Sciatic nerve (tissue), 1 donor: ENCODE measurements around the gene GPR27. TPM values are rescaled to one million over a fixed set of nuclear protein-coding genes. Genes with fewer than 3 reads are reported as not detected.

Source experiments
- total RNA-seq: library from RNA; stranded (reverse); fragmentation: NEBNext Ultra II Directional; extraction: Animal tissue kit (Norgen Biotek cat#: 25700); gene quantifications from one replicate; pipeline ENCODE4 v1.2.1, GENCODE V29; 2021
- donor health status: DM: no; HTN: no; CAD: no.

GPR27 gene
- total RNA-seq, 1 donor from 2014 or later: 6.0 TPM

Other genes starting within 250 kb of the GPR27 start
- 137 TPM for gene FOXP1, start 170.1 kb upstream of the GPR27 start, total RNA-seq
- gene EIF4E3, start 28.5 kb upstream of the GPR27 start, total RNA-seq: 36.4 TPM
- 3.0 TPM for gene PROK2, start 31.3 kb downstream of the GPR27 start, total RNA-seq